Ammon's horn (tissue), 1 donor: ENCODE results near the gene PLCB1.
"Not testable (repeated sequence)": the region's sequence is repeated elsewhere in the genome, so short reads cannot be mapped to it uniquely, and the experiment has no call there.

Source experiments
- DNase-seq: peaks from one replicate; pipeline ENCODE4 v3.0.0-alpha.2; 2016; ENCODE audit warnings: low spot score

PLCB1 gene

GRCh38 chr20:8335059-8335458, 203.0 kb downstream of the PLCB1 start:
- no peak for DNase-seq

DNA sequence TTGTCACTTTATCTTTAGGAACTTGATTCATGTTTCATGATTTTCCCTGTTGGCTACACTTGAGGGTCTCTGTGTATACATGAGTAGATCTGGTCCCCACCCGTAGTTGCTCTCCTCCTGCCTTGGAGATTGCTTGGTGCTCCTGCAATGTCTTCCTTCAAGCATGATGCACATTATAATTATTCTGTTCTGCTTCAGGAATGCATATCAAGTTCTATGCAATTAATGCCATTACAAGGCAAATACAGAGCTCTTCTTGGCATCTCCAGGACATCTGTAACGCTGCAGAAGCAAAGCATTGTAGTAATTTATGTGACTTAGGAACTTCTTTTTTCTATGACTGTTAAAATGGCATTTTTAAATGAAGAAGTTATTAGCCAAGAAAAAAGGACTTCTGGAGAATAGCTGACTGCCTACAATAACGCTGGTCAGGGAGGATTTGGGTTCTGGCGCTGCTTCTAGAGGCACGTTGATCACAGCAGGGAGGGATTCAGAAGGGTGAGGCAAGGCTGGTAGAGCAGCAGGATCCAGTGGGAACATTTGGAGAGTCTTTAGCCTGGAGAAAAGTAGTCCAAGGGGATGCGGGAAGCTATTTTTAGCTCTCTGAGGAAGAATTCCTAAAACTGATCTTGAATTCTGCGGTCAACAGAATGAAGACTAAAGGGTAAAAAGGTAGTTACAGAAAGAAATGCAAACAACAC, 203.6 kb downstream of the PLCB1 start:
- DNase-seq: no peak

DNA sequence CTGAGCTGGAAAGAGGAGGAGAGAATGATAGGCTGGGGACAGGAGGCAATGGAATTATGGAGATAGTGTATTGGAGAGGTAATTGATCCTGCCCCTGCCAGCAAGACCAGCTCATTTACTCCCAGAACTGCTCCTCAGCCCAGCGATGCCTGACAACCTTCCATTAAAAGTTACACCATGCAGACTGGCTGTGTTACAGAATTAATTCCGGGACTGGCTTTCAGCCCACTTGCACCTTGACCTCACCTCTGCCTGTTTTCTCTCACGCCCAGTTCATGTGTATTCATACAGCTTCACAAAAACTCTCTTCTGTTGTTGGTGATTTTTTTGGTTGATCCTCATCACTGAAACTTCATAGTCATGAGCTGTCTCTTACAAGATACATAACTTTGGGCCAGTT, 207.3 kb downstream of the PLCB1 start:
- no peak for DNase-seq

- DNase-seq: no peak
Observed at GRCh38 chr20:8342391-8342790, 210.3 kb downstream of the PLCB1 start.

GRCh38 chr20:8344106-8344505, 212.0 kb downstream of the PLCB1 start:
- DNase-seq: peak; percentile 63

DNA sequence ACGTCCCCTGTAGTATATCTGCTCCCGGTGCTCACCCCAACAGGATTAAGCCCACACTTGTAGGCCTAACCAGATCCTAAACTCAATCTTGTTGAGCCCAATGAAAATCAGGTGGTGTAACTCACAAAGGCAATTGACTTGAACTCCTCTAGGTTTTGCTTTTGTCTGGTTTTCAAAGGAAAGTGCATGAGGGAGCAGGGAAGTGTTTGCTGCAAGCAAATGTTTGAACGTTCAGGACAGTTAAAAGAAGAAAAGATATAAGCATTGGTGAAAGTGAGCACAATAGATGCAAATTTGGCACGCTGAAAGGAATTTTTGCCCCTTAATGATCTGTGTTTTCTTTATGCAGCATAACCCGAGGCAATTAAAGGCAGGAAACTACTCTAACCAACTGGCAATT, 212.6 kb downstream of the PLCB1 start:
- no peak for DNase-seq

GRCh38 chr20:8346700-8347270, 214.7 kb downstream of the PLCB1 start:
- no peak for DNase-seq

DNA sequence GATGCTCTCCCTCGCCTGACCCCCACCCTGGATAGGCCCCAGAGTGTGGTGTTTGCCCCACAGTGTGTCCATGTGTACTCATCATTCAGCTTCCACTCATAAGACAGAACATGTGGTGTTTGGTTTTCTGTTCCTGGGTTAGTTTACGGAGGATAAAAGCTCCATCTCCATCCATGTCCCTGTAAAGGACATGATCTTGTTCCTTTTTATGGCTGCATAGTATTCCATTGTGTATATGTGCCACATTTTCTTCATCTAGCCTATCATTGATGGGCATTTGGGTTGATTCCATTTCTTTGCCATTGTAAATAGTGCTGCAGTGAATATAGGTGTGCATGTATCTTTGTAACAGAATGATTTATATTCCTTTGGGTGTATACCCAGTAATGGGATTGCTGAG, 218.2 kb downstream of the PLCB1 start:
- DNase-seq: not testable (repeated sequence)

DNA sequence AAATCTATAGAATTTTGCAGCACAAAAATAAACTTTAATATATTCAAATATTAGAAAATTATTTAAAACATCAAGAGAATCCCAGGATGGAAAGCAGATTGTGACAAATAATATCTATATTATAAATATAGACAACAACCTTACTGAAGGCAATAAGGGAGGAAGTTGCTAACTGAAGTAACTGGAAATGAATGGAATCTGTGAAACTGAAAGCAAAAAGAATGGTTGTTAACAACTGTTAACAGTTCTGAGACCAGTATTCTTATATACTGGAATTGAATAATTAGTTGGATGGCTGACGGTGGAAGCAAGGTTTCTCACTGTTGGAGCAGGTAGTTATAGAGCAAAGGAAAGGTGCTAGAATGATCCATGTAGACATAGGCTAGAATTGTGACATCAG, 220.4 kb downstream of the PLCB1 start:
- DNase-seq: no peak

- no peak for DNase-seq
Observed at GRCh38 chr20:8353512-8353911, 221.4 kb downstream of the PLCB1 start.

DNA sequence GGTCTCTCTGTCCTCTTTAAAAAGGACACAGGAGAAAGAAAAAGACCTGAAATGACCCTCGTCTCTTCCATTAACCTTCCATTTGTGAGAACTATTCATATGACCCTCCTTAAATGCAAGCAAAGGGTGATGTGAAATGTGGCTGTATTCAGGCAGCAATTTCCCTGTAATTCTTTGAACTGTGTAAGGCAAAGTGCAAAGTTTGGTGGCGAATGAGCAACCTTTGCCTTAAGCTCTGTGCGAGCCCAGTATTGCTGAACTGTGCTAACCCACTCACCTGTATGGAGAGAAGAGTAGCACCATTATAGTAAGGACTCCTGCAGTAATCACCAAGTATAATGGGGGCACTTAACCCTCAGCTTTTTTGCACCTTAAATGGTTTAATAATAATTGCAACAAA, 223.4 kb downstream of the PLCB1 start:
- no peak for DNase-seq

- DNase-seq: no peak
Observed at GRCh38 chr20:8356806-8357205, 224.7 kb downstream of the PLCB1 start.

DNA sequence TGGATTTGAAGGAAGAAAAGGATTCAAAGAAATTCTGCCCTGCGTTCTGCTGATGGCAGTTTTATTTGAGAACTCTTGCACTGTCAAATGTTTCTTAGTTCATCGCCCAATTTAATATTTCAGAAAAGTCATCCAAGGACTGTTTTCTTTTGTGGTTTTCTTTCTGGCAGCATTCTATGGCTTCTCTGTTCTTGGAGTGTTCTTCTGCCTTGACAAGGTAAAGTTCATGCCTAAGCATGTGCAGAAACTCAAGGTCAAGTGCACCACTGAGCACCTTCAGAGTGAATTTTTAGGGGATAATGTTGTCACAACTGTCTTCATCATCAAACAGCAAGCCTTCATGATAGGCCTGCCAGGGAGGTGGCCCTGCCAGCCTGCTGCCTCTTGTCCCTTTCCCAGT, 225.6 kb downstream of the PLCB1 start:
- DNase-seq: no peak

- DNase-seq: no peak
Observed at GRCh38 chr20:8360035-8360434, 228.0 kb downstream of the PLCB1 start.

DNA sequence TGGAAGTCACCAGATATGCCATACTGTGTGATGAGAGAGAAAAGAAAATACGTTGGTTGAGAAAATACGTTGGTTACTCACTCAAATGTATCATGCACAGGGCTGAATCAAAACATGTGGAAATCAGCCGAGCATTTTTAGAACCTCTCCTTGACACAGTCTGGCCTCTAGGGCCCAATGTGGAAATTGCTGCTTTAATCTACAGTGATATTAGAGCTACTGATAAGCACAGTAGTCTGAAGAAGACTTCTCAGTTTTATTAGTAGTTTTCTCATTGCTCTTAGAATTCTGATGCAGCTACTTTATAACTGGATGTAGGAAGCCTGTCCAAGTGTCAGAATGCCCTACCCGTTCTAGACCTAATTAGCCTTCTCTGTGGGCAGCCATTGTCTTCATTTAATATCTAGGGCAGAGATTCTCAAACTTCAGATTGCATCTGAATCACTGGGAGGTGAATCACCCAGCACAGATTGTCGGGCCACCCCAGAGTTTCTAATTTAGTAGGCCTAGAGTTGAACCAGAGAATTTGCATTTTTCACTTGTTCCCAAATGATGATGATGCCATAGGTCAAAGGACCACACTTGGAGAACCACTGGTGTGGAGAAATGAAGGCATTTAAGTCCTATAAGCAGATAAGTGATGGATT, 229.1 kb downstream of the PLCB1 start:
- DNase-seq: peak; percentile 12

DNA sequence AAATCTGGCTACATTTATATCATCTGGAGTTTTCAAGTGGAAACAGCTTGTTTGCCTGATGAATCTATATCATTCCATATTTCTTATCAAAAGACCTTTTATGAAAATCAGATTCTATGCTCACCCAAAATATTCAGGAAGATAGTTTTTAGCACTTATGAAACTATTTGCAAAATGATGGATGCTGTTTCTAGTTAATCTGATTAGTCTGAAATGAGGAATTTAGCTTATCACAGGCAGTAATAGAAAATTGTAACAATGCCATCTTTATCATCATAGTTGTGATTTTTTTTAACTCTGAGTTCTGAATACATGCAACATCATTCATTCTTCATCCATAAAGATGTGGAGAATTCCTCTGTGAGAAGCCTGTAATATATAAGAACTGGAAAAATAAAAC, 229.7 kb downstream of the PLCB1 start:
- no peak for DNase-seq

- DNase-seq: no peak
Observed at GRCh38 chr20:8362457-8362856, 230.4 kb downstream of the PLCB1 start.

DNA sequence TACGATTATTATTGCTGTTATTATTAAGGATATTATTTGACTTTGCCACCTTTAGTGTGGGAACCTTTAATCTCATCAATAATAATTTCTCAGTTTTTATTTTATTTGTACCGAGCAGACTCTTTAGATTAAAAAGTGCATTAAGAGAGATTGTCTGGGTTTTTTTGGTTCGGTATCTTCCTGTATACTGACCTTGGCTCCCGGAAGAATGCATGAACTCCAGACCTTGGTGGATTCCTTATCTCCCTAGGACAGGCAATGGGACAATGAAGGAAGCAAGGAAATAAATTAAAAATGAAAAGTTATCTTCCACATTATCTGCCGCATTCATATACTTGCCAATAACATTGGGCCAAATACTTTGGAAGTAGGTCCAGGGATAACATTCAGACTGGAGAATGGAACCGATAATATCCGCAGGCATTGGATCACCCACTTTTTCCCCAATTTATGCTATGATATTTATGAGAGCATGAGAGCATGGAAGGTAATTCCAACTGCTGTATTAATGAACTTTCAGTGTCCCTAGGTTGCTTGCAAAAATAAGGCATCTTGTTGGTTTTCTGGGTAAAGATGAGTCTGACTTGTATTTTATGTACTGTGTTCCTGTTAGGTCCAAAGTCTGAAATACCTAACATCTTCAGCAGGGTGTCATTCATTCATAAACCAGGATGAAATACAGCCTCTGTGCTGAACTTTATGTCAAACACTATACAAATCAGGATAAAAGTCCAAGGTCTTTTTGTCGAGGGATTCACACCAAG, 232.1 kb downstream of the PLCB1 start:
- DNase-seq: no peak

DNA sequence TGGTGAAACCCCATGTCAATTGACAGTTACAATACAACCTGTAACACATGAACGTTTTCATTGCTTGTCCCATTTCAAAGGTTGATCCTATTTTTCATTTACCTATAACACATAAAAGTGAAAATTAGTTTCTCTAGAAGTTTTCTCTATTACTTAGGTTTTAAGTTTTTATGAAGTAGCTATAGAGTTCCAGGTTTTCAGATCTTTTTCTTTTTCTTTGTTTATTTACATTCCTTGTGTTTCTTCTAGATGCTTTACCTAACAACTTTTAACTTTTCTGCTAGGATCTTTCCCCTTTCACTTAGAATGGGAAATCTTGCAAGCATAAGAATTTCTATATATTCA, 232.6 kb downstream of the PLCB1 start:
- DNase-seq: no peak

DNA sequence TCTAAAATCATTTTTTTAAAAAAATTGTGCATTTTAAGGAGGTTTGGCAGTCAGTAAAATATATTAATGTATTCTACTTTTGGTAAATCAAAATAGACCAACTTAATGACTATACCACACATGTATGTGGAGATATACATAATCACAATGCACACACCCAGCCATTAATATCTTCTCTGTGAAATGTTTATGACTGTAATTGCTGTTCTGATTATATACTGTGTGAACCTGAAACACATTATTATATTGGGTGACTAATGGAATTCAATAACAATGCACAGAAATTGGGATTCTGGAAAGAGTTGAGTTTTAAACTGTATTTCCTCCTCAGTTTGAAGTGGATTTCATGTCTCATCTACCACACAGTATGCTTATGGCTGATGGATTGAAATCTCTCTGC, 233.6 kb downstream of the PLCB1 start:
- no peak for DNase-seq

DNA sequence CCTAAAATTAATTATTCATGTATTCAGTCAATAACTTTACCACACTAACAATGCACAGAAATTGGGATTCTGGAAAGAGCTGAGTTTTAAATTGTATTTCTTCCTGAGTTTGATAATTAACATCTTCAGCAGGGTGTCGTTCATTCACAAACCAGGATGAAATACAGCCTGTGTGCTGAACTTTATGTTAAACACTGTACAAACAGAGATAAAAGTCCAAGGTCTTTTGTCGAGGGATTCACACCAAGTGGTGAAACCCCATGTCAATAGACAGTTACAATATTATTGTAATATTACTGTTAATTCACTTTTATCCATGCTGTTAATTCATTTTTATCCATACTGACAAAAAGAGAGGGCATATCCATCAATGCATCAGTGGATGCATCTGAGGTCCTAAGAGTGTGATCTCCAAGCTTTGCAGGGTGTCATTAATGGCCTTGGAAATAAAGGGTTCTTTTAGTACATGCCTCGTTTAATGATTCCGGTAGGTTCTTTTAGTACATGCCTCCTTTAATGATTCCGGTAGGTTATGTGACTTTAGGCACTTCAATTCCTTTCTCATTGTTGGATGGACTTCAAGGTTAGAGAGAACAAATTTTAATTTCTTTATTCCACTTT, 234.3 kb downstream of the PLCB1 start:
- DNase-seq: no peak

DNA sequence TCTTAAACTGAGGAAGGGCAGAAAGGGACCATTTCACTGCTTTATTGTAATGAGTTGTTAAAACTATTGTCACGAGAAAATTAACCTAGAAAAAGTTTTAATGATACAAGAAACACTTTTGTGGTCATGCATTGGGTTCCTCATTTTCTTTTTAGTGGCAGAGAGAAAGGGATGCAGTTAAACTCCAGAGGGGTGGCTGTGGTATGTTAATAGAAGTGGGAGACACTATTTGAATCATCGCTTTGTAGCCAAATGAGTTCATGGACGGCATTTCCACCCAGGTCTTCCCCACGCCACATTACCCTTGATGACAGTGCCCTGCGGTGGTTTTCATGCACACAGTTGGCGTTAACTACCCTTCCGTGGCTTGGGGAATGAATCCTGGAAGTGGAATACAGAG, 235.6 kb downstream of the PLCB1 start:
- DNase-seq: no peak

DNA sequence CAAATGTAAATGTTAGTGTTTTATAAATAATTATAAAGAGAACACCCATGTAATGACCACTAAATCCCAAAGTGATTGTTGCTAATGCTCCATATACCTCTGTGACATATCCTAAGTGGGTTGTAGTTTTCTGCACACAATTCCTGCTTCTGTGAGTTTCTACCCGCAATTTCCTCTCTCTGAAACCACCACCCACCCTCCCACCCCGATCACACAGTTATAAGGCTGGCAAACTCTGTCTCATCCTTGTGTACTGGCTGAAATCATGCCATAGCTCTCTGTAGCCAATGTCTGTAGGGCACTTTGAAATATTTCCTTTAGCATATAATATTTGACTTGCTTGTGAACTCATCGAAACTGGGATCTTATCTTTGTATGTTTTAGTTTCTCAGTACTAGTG, 236.6 kb downstream of the PLCB1 start:
- DNase-seq: no peak
